HK-2 (cell line): ENCODE data around the gene COL9A3.

Experiments
- DNase-seq: peaks from one replicate; pipeline ENCODE4 v3.0.0-alpha.2; 2018; ENCODE audit not compliant: unreplicated experiment

COL9A3 gene

GRCh38 chr20:62778601-62779416, 38.0 kb upstream of the COL9A3 start:
- DNase-seq: no peak

- no peak for DNase-seq
Observed at GRCh38 chr20:62779417-62779685, 37.5 kb upstream of the COL9A3 start.

GRCh38 chr20:62780204-62780603, 36.6 kb upstream of the COL9A3 start:
- no peak for DNase-seq

- no peak for DNase-seq
Observed at GRCh38 chr20:62780696-62781095, 36.2 kb upstream of the COL9A3 start.

DNA sequence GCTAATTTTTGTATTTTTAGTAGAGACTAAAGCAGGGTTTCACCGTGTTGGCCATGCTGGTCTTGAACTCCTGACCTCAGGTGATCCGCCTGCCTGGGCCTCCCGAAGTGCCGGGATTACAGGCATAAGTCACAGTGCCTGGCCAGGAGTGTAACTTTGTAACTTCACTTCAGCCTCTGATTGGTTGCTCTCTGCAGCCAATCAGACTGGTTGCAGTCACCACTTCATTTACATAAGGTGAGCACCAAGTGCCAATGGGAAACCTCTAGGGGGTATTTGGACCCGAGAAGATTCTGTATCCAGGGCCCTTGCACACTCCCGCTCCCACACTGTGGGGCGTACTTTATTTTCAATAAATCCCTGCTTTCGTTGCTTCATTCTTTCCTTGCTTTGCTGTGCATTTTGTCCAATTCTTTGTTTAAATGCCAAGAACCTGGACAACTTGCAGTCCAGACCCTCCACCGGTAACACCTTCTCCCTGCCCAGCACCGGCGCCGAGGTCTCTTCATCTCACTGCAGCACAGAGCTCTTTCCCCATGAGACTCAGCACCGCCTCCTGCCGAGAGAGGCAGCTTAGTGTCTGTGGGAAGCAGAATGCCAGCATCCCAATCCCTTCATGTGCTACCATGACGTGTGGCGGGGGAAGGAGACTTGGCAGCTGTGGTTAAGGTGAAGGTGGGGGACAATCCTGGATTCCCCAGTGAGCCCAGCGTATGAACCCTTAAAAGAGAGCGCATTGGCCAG, 34.5 kb upstream of the COL9A3 start:
- DNase-seq: no peak

DNA sequence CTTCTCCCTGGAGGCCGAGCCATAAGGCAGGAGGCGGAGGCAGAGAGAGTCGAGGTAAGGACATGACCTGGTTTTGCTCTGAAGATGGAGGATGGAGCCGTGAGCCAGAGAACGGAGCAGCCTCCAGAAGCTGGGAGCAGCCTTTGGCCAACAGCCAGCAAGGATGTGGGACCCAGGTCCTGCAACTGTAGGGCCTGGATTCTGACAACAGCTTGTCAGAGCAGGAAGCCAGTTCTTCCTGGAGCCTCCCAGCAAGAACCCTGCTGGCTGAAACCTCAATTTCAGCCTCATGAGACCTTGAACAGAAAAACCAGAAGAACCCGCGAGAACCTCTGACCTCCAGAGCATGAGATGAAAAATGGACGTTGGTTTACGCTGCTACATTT, 34.0 kb upstream of the COL9A3 start:
- no peak for DNase-seq

DNA sequence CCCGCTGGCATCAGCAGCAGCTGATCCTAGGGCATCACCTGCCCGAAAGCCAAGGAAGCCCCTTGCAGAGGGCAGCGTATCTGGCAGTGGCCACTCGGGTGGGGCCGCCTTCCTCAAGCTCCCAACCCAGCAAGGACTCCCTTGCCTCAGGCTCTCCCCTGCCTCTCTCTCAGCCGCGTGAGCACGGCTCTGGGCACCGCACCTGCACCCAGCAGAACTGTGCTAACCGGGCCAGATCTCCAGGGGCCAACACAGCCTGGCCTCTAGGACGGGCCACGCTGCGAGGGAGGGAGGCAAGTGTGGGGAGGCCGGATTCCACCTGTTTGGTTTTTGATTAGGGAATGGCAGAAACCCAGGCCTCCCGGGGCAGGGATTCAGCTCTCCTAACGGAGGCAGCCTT, 32.4 kb upstream of the COL9A3 start:
- no peak for DNase-seq

DNA sequence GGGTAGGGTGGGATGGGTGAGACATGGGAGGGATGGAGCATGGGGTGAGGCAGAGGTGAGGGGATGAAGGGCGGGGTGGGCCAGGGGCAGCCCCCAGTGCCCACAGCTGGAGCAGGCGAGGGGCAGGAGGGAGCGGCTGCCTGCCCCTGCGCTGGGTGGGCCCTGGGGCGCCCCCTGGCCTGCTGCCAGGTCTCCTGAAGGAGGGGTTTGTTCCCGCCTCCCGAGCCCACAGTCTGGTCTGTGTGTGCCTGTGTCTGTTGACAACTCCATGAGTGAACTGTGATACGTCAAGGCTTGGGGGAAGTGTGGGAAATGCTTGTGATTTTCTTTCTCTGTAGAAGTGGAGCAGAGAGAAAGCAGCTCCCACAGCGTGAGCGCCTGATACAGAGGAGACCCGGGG, 31.5 kb upstream of the COL9A3 start:
- no peak for DNase-seq

- DNase-seq: no peak
Observed at GRCh38 chr20:62786157-62786556, 30.7 kb upstream of the COL9A3 start.

DNA sequence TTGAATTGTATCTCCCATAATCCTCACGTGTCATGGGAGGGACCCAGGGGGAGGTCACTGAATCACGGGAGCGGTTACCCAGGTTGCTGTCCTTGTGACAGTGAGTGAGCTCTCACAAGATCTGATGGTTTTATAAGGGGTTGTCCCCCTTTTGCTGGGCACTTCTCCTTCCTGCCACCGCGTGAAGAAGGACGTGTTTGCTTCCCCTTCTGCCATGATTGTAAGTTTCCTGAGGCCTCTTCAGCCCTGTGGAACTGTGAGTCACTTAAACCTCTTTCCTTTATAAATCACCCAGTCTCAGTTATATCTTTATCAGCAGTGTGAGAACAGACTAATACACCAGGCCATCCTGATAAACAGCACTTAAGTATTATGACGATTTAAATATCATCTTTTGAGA, 29.5 kb upstream of the COL9A3 start:
- DNase-seq: no peak

GRCh38 chr20:62787866-62788265, 29.0 kb upstream of the COL9A3 start:
- DNase-seq: no peak

- DNase-seq: no peak
Observed at GRCh38 chr20:62788607-62789006, 28.2 kb upstream of the COL9A3 start.

GRCh38 chr20:62790075-62790474, 26.8 kb upstream of the COL9A3 start:
- DNase-seq: no peak

DNA sequence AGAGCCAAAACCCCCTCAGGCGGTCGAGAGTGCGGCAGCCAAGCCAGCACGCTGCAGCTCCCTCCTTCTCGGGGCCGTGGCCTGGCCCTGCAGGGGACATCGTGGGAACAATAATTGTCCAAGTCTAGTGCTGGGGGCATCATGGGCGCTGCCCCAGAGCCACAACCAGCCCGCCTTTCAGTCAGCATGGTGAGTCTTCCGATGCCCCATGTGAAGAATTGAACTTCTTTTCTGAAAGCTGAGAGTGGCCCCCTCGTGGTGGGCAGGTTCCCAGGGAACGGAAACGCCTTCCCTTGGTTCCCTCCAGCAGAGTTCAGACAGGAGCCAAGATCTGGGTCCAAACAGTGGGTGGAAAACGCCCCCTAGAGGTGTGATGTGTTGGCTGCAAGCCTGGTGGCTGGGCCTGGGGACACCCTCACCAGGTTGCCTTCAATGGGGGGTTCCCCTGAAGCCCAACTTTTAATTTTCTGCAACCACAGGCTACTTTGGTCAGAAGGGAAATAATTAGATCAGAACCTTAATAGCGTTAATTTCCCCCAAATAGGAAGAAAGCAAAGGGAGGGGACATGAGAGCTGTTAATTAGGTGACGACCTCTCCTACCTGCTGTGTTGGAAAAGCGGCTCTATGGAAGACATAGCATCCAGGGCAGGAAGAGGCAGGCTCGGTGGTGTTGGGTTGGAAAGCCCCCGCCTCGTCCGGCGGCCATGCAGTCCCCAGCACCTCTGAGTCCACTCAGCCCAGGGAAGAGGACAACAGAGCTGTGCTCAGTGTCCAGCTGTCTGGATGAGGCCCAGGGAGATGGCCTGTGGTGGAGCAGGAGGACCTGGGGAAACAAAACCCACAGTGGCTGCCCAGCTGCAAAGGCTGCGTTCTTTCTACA, 25.3 kb upstream of the COL9A3 start:
- peak; percentile 90 for DNase-seq

DNA sequence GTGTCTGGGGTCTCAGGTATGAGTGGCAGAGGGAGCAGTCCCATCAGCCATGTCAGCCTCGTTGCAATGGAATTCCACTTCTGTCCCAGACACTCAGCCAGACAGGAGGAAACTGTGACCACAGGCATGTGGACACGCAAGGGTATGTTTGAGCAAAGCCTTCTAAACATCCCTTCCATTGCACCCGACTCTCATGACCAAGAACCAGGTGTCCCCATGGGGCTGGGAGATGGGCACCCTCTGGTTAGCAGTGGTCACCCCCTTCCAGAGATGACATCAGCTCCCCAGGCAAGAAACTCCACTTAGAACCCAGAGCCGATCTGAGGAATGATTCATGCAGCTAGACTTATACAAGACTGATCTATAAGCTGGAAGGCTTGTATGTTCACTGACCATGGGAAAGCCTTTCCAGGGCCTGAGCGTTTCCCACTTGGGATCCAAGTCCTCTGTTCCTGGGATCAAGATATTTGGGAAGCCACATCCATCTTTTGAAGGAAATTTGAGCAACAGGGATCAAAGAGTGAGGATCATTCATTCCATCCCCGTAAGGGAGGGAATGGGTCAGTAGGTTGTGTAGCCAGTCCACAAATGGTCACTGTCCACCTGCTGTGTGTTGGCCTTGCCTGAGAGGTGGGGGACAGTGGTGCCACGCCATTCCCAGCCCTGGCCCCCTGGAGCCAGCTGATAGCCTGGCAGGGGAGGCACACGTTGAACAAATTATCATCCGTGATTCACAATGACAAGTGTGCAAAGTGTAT, 24.5 kb upstream of the COL9A3 start:
- peak; percentile 80 for DNase-seq

GRCh38 chr20:62792940-62793756, 23.7 kb upstream of the COL9A3 start:
- no peak for DNase-seq

DNA sequence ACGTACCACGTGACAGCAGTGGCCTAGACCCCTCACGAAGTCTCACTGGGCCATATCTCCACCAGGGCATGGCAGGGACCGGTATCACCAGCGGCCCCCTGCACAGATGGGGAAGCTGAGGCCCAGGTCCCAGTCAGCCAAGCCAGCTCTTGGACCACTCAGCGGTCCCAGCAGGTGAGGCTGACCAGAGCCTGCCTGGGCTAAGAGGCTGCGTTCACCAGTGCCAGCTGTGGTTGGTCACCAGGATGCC, 23.2 kb upstream of the COL9A3 start:
- DNase-seq: no peak

GRCh38 chr20:62794007-62794724, 22.7 kb upstream of the COL9A3 start:
- DNase-seq: peak; percentile 99

GRCh38 chr20:62795023-62795761, 21.7 kb upstream of the COL9A3 start:
- peak; percentile 80 for DNase-seq
